Stimulated activated naive CD8-positive, alpha-beta T cell treated with anti-CD3 and anti-CD28 coated beads, Interleukin-15, Interleukin-2, amounts not matched to agents 100 ng/mL and 50 ng/mL, for 24 hours (primary cell): ENCODE data around the gene TNFRSF14.
"Not testable (repeated sequence)": the region's sequence is repeated elsewhere in the genome, so short reads cannot be mapped to it uniquely, and the experiment has no call there.

ENCODE experiments used
- H3K27ac Mint-ChIP-seq: one replicate; pipeline ENCODE4 v1.8.0; 2021; ENCODE audit warnings: mild to moderate bottlenecking, mixed read lengths
- H3K27me3 Mint-ChIP-seq: one replicate; pipeline ENCODE4 v1.8.0; 2021; ENCODE audit warnings: mixed read lengths
- H3K36me3 Mint-ChIP-seq: one replicate; pipeline ENCODE4 v1.8.0; 2021; ENCODE audit warnings: low read depth, mixed read lengths
- H3K4me1 Mint-ChIP-seq: one replicate; pipeline ENCODE4 v1.8.0; 2021; ENCODE audit warnings: low read depth, mixed read lengths
- H3K4me3 Mint-ChIP-seq: one replicate; pipeline ENCODE4 v1.8.0; 2021; ENCODE audit warnings: mild to moderate bottlenecking, mixed read lengths
- H3K9me3 Mint-ChIP-seq: one replicate; pipeline ENCODE4 v1.8.0; 2021; ENCODE audit warnings: mixed read lengths

TNFRSF14 gene

DNA sequence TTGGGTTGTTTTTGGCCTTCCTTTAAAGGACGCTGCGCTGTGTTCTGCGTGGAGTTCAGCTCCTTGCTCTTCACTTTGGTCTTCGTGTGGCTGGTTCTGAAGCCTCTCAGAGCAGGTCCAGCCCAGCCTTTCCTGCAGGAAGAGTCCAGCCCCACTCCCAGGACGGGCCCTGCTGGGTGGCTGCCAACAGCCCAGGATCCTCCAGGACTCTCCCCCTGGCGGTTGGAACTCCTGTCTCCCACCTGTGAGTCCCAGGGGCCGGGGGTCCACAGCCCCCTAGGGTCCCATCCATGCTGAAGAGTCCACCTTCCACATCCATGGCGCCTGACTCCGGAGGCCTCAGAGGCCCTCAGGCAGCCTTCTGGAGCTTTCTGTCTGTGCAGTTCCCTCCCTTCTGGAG is 4.6 kb upstream of the TNFRSF14 start:
- peaks cover 57% of the 10 kb centered on the region for H3K4me1 Mint-ChIP-seq
- H3K27me3 Mint-ChIP-seq, H3K4me3 Mint-ChIP-seq, H3K27ac Mint-ChIP-seq, H3K9me3 Mint-ChIP-seq, H3K36me3 Mint-ChIP-seq: not testable (repeated sequence)

DNA sequence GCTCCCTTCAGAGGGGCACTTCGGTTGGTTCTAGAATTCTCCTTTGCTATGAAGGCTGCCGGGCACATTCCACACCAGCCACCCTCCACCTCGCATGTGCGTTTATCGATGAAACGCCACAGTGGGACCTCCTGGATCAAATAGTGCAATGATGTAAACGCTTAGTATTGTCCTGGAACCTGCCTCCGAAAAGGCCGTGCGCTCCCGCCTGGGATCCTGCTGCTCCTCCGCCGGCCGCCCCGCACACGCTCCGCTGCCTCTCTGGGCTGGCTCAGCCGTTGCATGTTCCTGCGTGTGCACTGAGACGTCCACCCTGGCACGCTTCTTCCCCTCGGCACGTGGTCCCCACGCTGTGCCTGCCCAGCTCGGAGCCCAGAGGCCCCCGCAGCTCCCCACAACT is 4.0 kb upstream of the TNFRSF14 start:
- Mint-ChIP-seq H3K4me3 (no peak overlapping the region), H3K9me3 (no peaks in the 10 kb centered on the region), H3K36me3 (no peaks in the 10 kb centered on the region), H3K27ac (no peak overlapping the region), H3K4me1 (peaks cover 57% of the 10 kb centered on the region), H3K27me3 (no peaks in the 10 kb centered on the region)

DNA sequence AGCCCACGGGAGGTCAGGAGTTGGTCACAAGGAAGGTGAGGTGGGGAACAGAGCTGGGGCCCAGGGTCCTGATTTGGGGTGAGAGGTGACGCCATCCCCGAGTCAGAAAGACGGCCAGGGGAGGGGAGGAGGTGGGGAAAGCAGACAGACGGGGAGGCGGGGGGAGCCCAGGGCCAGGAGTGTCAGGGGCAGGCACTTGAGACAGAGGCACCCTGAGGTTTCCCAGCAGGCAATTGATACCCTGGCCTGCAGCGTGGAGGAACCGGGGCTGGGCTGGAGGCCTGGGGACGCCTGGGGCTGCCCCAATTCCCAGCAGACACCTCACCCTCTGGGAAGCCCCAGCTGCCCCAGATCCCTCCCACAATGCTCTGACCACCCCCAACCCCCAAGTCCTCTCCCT is 3.1 kb upstream of the TNFRSF14 start:
- H3K36me3 Mint-ChIP-seq, H3K27me3 Mint-ChIP-seq, H3K4me3 Mint-ChIP-seq, H3K27ac Mint-ChIP-seq, H3K9me3 Mint-ChIP-seq: not testable (repeated sequence)
- peaks cover 57% of the 10 kb centered on the region for H3K4me1 Mint-ChIP-seq

DNA sequence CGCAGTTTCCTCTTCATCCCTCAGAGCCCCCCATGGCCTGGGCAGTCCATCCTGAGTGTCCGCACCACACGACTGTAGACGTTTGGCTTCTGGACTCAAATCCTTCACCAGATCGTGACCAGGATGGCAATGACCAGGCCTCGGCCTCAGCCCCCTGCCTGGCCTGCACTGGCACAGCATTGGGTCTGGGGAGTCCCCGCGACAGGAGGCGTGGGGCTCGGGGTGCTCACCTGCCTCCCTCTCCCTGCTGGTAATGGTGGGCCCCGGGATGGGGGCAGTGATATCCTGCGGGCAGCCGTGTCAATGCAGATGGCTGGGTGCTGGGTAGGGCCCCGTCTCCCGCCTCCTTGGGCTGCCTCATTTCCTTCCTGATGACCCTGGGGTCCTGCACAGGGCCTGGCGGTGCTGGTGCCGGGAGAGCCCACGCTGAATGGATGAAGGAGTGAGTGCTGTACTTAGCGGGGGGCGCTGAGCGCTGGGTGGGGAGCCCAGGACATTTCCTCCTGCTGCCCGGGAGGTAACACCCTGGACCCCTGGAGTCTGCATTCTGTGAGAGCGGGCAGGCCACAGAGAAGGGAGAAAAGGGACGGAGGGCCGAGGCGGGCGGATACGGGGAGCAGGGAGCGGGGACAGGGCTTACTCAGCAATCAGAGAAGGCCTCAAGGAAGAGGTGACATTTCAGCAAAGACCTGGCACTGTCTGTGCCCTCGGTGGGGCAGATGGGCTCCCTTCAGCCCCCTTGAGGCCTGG is 2.1 kb upstream of the TNFRSF14 start:
- Mint-ChIP-seq H3K27ac (no peak overlapping the region), H3K4me1 (peaks cover 58% of the 10 kb centered on the region), H3K36me3 (peaks cover 5% of the 10 kb centered on the region), H3K9me3 (no peaks in the 10 kb centered on the region), H3K4me3 (peak overlapping the region; percentile 91), H3K27me3 (no peaks in the 10 kb centered on the region)

DNA sequence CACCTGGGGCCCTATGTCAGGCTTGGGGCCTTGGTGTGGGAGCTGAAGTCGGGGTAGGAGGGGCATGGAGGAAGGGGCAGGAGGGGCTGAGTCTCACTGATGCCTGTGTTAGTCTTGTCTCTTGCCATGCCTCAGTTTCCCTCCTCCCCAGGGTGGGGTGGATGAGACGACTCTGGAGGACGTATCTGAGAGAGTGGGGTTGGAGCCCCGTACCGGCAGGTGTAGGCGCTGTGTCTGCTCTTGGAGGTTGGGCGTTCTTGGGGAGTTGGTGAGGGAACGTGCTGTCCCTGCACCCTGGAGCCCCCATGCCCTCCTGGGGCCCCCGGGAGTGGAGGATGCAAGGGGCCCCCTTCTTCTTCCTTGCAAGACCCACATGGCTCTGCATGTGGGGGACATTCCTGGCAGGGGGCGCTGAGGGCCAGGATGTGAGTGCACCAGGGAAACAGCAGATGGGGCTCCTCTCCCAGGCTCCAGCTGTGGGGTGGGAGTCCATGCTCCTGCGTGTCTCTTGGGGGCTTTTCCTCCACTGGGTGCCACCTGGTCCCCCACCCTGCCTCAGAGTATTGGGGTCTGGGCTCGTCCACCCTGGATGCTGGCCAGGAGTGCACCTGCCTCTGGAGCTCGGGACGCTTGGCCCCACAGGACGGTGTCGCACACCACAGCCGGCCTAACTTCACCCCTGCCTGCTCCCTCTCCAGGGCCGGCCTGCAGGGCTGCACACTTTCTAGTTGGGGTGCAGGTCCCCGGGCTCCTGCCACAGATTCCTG is 1.4 kb upstream of the TNFRSF14 start:
- Mint-ChIP-seq H3K9me3 (no peaks in the 10 kb centered on the region), H3K27ac (peak overlapping the region; percentile 83), H3K27me3 (no peaks in the 10 kb centered on the region), H3K4me1 (peaks cover 50% of the 10 kb centered on the region), H3K36me3 (peaks cover 5% of the 10 kb centered on the region), H3K4me3 (peak overlapping the region; percentile 91)

DNA sequence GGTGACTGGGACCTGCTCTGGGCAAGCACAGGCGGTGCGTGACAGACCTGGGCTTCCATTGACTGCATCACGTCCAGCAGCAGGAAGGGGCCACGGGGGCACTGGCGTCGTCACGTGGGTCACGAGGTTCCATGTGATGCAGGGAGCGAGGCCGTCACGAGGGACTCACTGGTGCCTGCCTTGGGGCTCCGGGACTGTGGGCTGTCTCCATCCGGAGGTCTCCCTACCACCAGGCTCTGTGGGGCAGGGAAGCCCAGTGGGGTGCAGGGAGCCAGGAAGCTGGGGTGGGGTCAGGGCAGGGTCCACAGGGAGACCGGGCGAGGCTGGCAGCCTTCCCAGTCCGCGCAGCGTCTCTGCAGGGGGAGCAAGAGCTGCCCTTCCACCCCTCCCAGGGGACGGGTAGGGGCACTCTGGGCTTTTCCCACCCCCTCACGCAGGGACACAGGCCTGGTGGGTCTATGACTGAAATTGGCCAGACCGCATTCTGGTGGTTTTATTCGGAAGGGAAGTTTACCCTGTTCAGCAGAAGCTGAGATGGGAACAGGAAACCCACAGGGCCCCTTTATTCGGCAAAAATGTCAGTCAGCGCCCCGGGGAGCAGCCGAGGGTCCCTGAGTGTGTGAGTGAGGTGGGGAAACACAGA is 416 bp upstream of the TNFRSF14 start:
- peaks cover 46% of the 10 kb centered on the region for H3K4me1 Mint-ChIP-seq
- peak overlapping the region; percentile 96 for H3K27ac Mint-ChIP-seq
- H3K27me3 Mint-ChIP-seq: no peaks in the 10 kb centered on the region
- peaks cover 5% of the 10 kb centered on the region for H3K36me3 Mint-ChIP-seq
- H3K4me3 Mint-ChIP-seq: peak overlapping the region; percentile 91
- H3K9me3 Mint-ChIP-seq: no peaks in the 10 kb centered on the region

DNA sequence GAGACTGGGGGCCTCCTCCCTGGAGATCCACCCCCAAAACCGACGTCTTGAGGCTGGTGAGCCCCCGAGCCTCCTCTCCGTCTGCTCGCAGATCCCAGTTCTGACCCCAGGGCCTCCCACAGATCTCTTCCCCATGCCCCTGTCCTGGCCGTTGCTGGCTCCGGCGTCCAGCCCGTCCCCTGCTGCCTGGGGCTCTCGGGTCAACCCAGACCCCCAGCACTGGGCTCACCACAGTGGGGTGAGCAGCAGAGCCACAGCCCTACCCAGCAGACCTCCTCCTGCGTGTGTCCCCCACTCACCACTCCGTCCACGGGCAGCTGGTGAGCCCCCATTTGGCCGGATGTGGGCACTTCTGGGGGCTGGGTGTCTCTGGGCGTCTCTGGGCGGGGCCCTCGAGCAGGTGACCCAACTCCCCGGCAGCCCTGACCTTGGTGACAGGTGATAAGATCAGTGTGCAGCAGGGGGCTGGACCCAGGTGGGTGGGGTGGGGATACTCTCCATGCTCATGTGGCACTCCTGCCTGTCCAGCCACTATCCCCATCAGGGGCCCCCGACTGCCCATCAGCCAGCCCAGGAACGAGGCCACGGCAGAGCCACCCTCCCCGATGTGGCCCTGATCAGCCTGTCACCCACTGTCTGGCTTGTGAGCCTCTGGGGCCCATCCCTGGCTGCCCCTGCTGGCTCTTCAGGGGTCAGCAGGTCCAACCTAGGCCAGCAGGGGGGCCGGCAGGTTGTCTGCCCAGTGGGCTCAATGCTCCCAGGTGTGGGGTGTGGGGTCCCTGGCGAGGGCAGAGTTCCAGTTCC is 709 bp downstream of the TNFRSF14 start:
- Mint-ChIP-seq H3K27ac (peak overlapping the region; percentile 96), H3K9me3 (no peaks in the 10 kb centered on the region), H3K4me1 (peaks cover 45% of the 10 kb centered on the region), H3K36me3 (peaks cover 11% of the 10 kb centered on the region), H3K4me3 (peak overlapping the region; percentile 91), H3K27me3 (no peaks in the 10 kb centered on the region)

DNA sequence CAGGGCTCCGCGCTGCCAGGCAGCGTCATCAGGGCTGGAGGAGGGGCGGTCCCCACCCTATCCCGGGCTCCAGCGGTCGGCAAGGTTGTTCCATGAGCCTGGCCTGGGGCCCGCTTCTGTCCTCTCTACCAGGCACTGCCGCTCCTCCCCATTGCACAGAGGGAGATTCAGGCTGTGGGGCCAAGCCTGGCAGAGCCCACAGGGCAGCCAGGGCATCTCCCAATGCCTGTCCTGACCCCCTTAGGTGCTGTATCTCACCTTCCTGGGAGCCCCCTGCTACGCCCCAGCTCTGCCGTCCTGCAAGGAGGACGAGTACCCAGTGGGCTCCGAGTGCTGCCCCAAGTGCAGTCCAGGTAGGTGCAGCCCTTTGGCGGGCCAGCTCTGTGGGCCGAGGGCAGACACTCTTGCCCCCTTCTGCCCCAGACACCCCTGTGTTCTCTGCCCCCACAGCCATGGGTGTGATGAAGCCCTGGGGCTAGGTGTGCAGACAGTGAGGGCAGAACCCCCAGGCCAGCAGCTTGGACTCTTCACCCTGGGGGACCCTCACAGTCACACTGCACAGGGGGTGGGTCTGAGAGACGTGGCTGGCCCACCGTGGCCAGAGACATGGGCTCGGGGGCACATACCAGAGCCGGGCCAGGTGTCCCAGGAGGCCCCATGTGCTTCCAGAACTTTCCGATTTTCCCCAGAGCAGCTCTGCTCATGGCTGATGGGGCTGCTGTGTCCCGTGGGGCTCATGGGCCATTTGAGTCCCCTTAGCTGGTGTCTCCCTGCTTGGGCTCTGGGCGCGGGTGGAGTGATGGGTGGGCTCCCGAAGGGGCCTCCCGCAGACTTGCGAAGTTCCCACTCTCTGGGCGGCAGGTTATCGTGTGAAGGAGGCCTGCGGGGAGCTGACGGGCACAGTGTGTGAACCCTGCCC is 1.6 kb downstream of the TNFRSF14 start:
- Mint-ChIP-seq H3K4me1 (peaks cover 45% of the 10 kb centered on the region), H3K27me3 (no peaks in the 10 kb centered on the region), H3K36me3 (peaks cover 11% of the 10 kb centered on the region)

DNA sequence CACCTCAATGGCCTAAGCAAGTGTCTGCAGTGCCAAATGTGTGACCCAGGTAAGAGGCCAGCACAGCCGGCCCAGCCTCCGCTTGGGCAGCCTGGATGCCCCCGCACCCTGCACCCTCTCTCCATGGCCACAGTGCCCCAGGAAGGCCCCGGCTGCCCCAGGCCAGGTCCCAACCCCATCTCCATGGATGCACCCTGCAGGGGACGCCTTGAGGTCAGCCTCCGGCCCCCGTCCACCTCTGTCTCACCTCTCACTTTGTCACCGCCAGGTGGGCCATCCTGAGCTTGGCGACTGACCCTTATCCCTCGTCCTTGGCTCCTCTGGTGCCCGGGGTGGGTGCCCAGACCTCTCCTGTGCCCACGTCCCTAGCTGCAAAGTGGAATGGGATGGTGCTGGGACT is 2.2 kb downstream of the TNFRSF14 start:
- H3K9me3 Mint-ChIP-seq: no peaks in the 10 kb centered on the region
- H3K4me1 Mint-ChIP-seq: peaks cover 45% of the 10 kb centered on the region
- peak overlapping the region; percentile 91 for H3K4me3 Mint-ChIP-seq
- H3K36me3 Mint-ChIP-seq: peaks cover 11% of the 10 kb centered on the region
- no peak overlapping the region for H3K27ac Mint-ChIP-seq
- H3K27me3 Mint-ChIP-seq: no peaks in the 10 kb centered on the region

More for the DNA sequence above, 1.6 kb downstream of the TNFRSF14 start:
- H3K4me3 Mint-ChIP-seq: peak overlapping the region; percentile 91
- no peaks in the 10 kb centered on the region for H3K9me3 Mint-ChIP-seq
- H3K27ac Mint-ChIP-seq: peak overlapping the region; percentile 66

DNA sequence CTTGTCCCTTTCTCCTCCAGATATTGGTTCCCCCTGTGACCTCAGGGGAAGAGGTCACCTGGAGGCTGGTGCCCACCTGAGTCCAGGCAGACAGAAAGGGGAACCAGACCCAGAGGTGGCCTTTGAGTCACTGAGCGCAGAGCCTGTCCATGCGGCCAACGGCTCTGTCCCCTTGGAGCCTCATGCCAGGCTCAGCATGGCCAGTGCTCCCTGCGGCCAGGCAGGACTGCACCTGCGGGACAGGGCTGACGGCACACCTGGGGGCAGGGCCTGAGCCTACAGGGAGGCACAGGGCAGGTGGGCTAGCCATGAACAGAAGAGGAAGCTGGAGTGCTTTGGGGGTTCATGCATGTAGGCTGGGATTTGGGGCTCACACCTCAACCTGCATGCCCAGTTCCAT is 2.7 kb downstream of the TNFRSF14 start:
- Mint-ChIP-seq H3K9me3 (no peaks in the 10 kb centered on the region), H3K27me3 (no peaks in the 10 kb centered on the region), H3K4me3 (peak overlapping the region; percentile 91), H3K27ac (no peak overlapping the region), H3K4me1 (peaks cover 41% of the 10 kb centered on the region), H3K36me3 (peaks cover 11% of the 10 kb centered on the region)

DNA sequence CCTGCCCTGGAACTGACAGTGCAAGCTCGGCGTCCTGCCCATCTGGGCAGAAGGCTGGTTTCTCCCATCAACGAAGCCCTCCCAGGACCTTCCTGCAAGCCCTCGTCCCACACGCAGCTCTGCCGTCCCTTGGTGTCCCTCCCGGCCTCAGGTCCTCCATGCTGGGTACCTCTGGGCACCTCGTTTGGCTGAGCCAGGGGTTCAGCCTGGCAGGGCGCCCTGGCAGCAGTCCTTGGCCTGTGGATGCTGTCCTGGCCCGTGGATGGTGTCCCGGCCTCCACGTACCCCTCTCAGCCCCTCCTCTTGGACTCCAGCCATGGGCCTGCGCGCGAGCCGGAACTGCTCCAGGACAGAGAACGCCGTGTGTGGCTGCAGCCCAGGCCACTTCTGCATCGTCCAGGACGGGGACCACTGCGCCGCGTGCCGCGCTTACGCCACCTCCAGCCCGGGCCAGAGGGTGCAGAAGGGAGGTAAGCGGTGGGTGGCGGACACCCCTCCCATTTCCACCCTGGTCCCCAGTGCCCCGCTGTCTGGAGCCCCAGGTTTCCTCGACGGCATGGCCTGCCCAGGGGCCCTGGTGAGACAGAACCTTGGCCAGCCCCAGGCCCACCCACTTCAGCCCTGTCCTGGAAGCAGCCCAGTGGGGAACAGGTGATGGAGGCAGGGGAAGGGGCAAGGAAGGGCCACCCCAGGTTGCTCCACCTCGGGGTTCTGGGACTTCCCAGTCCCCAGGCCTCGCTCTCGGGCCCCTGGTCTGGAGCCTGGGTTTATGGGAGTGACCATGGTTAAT is 3.5 kb downstream of the TNFRSF14 start:
- Mint-ChIP-seq H3K27me3 (no peaks in the 10 kb centered on the region), H3K27ac (no peak overlapping the region), H3K4me3 (no peak overlapping the region), H3K36me3 (peaks cover 11% of the 10 kb centered on the region), H3K9me3 (no peaks in the 10 kb centered on the region), H3K4me1 (peaks cover 33% of the 10 kb centered on the region)

DNA sequence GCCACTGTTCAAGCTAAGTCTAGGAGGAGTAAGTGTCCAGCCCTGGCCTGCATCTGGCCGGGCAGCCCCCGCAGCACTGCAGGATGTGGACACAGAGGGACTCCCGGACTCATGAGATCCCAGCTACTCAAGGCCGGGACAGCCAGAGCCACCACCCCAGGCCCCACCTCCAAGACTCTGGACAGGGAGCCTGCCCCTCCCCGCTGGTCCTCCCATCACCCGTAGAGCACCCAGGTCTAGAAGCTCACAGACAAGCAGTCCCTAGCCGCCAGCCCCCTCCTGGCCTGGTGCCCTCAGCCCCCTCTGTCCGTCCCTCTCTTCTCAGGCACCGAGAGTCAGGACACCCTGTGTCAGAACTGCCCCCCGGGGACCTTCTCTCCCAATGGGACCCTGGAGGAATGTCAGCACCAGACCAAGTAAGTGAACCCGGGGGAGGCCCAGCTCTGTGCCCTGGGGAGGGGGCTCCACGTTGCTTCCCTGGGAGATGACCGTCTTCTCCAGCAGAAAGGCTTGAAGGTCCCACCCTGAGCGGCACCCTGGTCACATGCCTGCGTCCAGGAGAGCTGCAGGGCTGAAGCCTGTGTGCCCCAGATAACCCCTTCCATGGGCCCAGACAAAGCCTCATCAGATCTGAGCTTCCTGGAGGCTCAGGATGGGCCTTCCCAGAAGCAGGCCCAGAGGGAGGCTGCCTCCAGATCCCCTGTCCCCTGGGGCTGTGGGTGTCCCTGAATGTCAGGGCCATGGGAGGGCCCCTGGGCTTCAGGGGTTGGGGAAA is 4.3 kb downstream of the TNFRSF14 start:
- Mint-ChIP-seq H3K36me3 (peaks cover 11% of the 10 kb centered on the region), H3K4me3 (no peak overlapping the region), H3K27me3 (no peaks in the 10 kb centered on the region), H3K27ac (no peak overlapping the region), H3K9me3 (no peaks in the 10 kb centered on the region), H3K4me1 (peaks cover 25% of the 10 kb centered on the region)

DNA sequence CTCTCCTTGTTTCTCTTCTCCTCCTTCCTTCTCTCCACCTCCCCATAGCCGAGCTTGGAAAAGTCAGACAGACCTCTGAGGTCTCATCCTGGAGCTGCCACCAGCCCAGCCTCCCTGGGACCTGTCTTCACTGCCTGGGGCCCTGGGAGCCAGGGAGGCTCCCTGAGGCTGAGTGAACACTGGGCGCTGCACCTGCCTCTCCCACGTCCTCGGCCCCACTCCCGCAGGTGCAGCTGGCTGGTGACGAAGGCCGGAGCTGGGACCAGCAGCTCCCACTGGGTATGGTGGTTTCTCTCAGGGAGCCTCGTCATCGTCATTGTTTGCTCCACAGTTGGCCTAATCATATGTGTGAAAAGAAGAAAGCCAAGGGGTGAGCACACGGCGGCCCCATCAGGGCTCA is 5.3 kb downstream of the TNFRSF14 start:
- H3K27ac Mint-ChIP-seq: peak overlapping the region; percentile 22
- H3K4me3 Mint-ChIP-seq: no peak overlapping the region
- no peaks in the 10 kb centered on the region for H3K9me3 Mint-ChIP-seq
- peaks cover 11% of the 10 kb centered on the region for H3K36me3 Mint-ChIP-seq
- H3K27me3 Mint-ChIP-seq: no peaks in the 10 kb centered on the region
- peaks cover 19% of the 10 kb centered on the region for H3K4me1 Mint-ChIP-seq
